Activated naive CD4-positive, alpha-beta T cell treated with anti-CD3 and anti-CD28 coated beads, Interleukin-2, amount 10 ng/mL, durations not matched to agents 7 days and 5 days (primary cell): ENCODE measurements around the gene FAM227A.
"Not testable (repeated sequence)": the region's sequence is repeated elsewhere in the genome, so short reads cannot be mapped to it uniquely, and the experiment has no call there.

ENCODE experiments used
- CTCF ChIA-PET: fragments of 350-600 bp; sonication (Branson Sonifier 250); formaldehyde crosslinking; loops from one replicate; lab custom pipeline; 2021; ENCODE audit warnings: antibody characterized with exemption; lab: Charles Lee
- DNase-seq: peaks from one replicate; pipeline ENCODE4 v3.0.0-alpha.2; 2020
- H3K27ac Mint-ChIP-seq: one replicate; pipeline ENCODE4 v1.8.0; 2021; ENCODE audit warnings: mild to moderate bottlenecking, moderate library complexity, mixed read lengths
- H3K27me3 Mint-ChIP-seq: one replicate; pipeline ENCODE4 v1.8.0; 2021; ENCODE audit warnings: mild to moderate bottlenecking, mixed read lengths
- H3K36me3 Mint-ChIP-seq: one replicate; pipeline ENCODE4 v1.8.0; 2021; ENCODE audit warnings: mixed read lengths
- H3K4me1 Mint-ChIP-seq: one replicate; pipeline ENCODE4 v1.8.0; 2021; ENCODE audit warnings: mixed read lengths
- H3K4me3 Mint-ChIP-seq: one replicate; pipeline ENCODE4 v1.8.0; 2021; ENCODE audit warnings: mild to moderate bottlenecking, moderate library complexity, mixed read lengths
- H3K9me3 Mint-ChIP-seq: one replicate; pipeline ENCODE4 v1.8.0; 2021; ENCODE audit warnings: mixed read lengths

FAM227A gene

DNA sequence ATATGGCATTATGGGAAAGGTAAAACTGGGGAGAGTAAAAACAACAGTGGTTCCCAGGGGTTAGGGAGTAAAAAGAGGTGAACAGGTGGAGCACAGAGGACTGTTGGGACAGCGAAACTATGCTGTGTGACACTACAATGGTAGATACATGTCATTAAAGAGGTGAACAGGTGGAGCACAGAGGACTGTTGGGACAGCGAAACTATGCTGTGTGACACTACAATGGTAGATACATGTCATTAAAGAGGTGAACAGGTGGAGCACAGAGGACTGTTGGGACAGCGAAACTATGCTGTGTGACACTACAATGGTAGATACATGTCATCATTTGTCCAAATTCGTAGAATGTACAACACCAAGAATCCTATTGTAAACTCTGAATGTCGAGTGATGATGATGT is 11.9 kb downstream of the FAM227A start:
- H3K9me3 Mint-ChIP-seq, H3K4me3 Mint-ChIP-seq, H3K27ac Mint-ChIP-seq, CTCF ChIA-PET, DNase-seq, H3K4me1 Mint-ChIP-seq, H3K27me3 Mint-ChIP-seq, H3K36me3 Mint-ChIP-seq: not testable (repeated sequence)

GRCh38 chr22:38641476-38642040 is 14.6 kb downstream of the FAM227A start:
- Mint-ChIP-seq H3K27me3 (no peaks in the 10 kb centered on the region), H3K36me3 (no peaks in the 10 kb centered on the region), H3K4me3 (no peak overlapping the region), H3K27ac (no peak overlapping the region), H3K9me3 (peaks cover 3% of the 10 kb centered on the region), H3K4me1 (no peaks in the 10 kb centered on the region)
- CTCF ChIA-PET, result no interaction called here
- no peak for DNase-seq

- CTCF ChIA-PET, result no interaction called here
- no peaks in the 10 kb centered on the region for H3K36me3 Mint-ChIP-seq
- no peak overlapping the region for H3K27ac Mint-ChIP-seq
- no peak for DNase-seq
- peaks cover 10% of the 10 kb centered on the region for H3K27me3 Mint-ChIP-seq
- no peaks in the 10 kb centered on the region for H3K9me3 Mint-ChIP-seq
- H3K4me1 Mint-ChIP-seq, result no peaks in the 10 kb centered on the region
- H3K4me3 Mint-ChIP-seq, result no peak overlapping the region
These were observed 17.5 kb downstream of the FAM227A start for GRCh38 chr22:38638728-38639127.

DNA sequence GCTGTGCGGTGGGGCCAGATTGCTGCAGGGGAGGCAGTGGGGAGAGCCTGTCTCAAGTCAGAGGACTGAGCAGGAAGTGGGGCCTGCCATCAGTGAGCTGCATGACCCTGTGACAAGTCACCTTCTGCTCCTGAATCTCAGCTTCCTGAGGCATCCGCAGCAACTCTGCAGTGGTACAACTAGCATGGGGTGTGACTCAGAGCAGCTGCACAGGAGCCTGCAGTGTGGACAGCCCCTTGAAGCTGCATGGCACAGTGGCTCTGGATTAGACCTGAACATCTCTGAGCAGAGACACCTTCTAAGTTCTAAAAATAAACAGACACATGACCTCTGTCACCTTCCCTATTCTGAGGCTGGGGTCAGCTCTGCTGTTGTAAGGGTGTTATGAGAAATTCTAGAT is 18.0 kb downstream of the FAM227A start:
- Mint-ChIP-seq H3K27ac (no peak overlapping the region), H3K4me1 (no peaks in the 10 kb centered on the region), H3K36me3 (no peaks in the 10 kb centered on the region), H3K27me3 (peaks cover 10% of the 10 kb centered on the region), H3K9me3 (no peaks in the 10 kb centered on the region), H3K4me3 (no peak overlapping the region)
- no peak for DNase-seq
- CTCF ChIA-PET, result no interaction called here

GRCh38 chr22:38632528-38632927 is 23.7 kb downstream of the FAM227A start:
- no peak for DNase-seq
- CTCF ChIA-PET, result no interaction called here
- H3K9me3 Mint-ChIP-seq, result no peaks in the 10 kb centered on the region

DNA sequence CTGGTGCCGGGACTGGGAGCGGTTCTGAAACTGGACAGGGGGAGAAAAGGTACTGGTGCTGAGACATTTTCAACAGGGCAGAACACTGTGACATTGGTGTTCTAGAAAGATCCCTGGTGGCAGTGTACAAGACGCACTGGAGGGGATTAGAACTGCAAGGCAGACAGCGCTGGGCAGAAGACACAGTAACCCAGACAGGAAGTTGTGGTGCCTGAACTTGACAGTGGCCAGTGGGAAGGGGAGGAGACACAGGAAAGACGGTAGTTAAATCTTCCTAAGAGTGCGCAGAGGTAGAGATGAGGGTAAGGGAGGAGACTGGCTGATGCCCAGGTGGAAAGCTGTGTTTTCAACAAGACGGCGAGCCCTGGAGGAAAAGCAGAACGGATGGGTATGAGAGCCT is 24.5 kb downstream of the FAM227A start:
- Mint-ChIP-seq H3K27ac (peak overlapping the region; percentile 6), H3K36me3 (no peaks in the 10 kb centered on the region), H3K9me3 (no peaks in the 10 kb centered on the region), H3K27me3 (peaks cover 27% of the 10 kb centered on the region), H3K4me3 (no peak overlapping the region), H3K4me1 (peaks cover 14% of the 10 kb centered on the region)
- peak; percentile 46 for DNase-seq
- CTCF ChIA-PET, result no interaction called here

More at GRCh38 chr22:38632528-38632927, 23.7 kb downstream of the FAM227A start:
- Mint-ChIP-seq H3K4me3 (no peak overlapping the region), H3K36me3 (no peaks in the 10 kb centered on the region), H3K27me3 (peaks cover 27% of the 10 kb centered on the region), H3K4me1 (peaks cover 14% of the 10 kb centered on the region), H3K27ac (no peak overlapping the region)

DNA sequence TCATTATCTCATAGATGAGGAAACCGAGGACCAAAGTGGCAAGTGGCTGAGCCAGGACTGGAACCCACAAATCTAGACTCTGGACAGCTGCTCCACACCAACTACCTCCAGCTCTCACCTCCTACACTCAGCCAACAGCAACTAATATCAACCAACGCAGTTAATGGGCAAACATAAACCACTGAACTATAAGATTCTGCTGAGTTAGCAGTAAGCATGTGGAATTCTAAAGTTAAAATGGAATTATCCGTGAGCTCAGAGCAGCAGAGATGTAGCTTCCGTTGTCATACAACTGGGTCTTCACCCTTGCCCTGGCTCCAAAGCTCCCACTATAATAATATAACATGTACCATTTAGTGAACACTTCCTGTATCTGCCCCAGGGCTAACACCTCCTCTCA is 27.1 kb downstream of the FAM227A start:
- DNase-seq, result no peak
- peaks cover 14% of the 10 kb centered on the region for H3K4me1 Mint-ChIP-seq
- no peaks in the 10 kb centered on the region for H3K9me3 Mint-ChIP-seq
- CTCF ChIA-PET, result no interaction called here
- no peak overlapping the region for H3K4me3 Mint-ChIP-seq
- no peaks in the 10 kb centered on the region for H3K36me3 Mint-ChIP-seq
- H3K27me3 Mint-ChIP-seq, result peaks cover 21% of the 10 kb centered on the region
- H3K27ac Mint-ChIP-seq, result no peak overlapping the region

- Mint-ChIP-seq H3K27ac (no peak overlapping the region), H3K36me3 (no peaks in the 10 kb centered on the region), H3K4me1 (peaks cover 14% of the 10 kb centered on the region), H3K9me3 (no peaks in the 10 kb centered on the region), H3K27me3 (peaks cover 21% of the 10 kb centered on the region), H3K4me3 (no peak overlapping the region)
- CTCF ChIA-PET, result no interaction called here
- DNase-seq, result no peak
These were observed 27.7 kb downstream of the FAM227A start for GRCh38 chr22:38628444-38628843.

DNA sequence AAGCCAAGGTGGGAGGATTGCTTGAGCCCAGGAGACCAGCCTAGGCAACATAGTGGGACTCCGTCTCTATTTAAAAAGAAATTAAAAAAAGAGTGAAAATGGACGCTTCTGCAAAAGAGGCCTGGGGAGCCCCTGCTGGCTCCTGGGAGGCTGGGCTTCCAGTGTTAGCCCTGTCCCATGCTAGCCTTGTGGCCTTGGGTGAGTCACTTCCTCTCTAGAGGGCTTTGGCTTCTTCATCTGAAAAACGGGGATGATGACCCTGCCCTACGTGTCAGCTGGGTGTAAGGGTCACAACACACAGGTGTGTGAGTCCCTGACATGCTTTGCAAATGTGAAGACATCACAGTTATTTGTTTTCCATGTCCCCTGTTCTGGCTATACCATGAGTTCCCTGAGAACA is 32.8 kb downstream of the FAM227A start:
- Mint-ChIP-seq H3K9me3 (peaks cover 5% of the 10 kb centered on the region), H3K36me3 (no peaks in the 10 kb centered on the region), H3K4me1 (no peaks in the 10 kb centered on the region), H3K27ac (no peak overlapping the region), H3K4me3 (no peak overlapping the region), H3K27me3 (peaks cover 15% of the 10 kb centered on the region)
- no peak for DNase-seq
- CTCF ChIA-PET, result interaction anchor here (1.5 kb wide), 1 partner anchor 12 kb away, joined by 3 read pairs; no protein-coding TSS in a partner anchor

DNA sequence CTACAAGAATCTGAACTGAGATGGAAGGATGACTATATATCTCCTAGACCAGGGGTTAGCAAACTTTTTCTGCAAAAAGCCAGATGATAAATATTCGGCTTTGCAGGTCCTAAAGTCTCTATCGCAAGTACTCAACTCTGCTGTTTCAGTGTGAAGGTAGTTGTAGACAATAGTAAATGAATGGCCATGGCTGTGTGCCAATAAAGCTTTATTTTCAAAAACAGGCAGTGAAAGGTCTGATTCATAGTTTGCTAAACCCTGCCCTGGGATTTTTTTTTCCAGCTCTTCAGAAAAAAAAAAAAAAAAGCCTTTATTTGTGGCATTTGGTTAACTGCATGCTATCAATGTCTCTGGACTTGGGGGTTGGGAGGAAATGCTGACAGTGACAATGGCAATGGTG is 37.5 kb downstream of the FAM227A start:
- H3K9me3 Mint-ChIP-seq, result peaks cover 10% of the 10 kb centered on the region
- CTCF ChIA-PET, result no interaction called here
- H3K36me3 Mint-ChIP-seq, result no peaks in the 10 kb centered on the region
- no peaks in the 10 kb centered on the region for H3K4me1 Mint-ChIP-seq
- H3K27ac Mint-ChIP-seq, result no peak overlapping the region
- H3K27me3 Mint-ChIP-seq, result peaks cover 23% of the 10 kb centered on the region
- no peak for DNase-seq
- H3K4me3 Mint-ChIP-seq, result no peak overlapping the region

DNA sequence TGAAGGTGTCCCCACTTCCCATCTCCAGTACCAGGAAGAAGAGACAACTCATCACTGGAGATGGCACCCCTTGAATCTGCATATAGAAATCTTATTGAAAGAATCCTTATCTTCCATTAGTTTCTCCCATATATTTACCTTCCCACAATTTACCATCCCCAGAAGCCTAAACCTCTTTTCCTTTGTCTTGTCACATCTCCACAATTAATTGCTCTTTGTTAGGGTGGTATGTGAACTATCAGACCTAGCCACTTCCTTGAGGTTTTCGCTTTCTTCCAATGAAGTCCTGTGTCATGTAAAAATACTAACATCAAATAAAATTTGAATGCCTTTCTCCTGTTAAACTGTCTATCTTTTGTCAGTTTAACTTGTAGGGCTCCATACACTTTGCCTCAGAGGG is 37.9 kb downstream of the FAM227A start:
- Mint-ChIP-seq H3K4me1 (no peaks in the 10 kb centered on the region), H3K27me3 (peaks cover 24% of the 10 kb centered on the region), H3K4me3 (no peak overlapping the region), H3K36me3 (no peaks in the 10 kb centered on the region), H3K27ac (no peak overlapping the region), H3K9me3 (peaks cover 10% of the 10 kb centered on the region)
- DNase-seq, result no peak
- CTCF ChIA-PET, result no interaction called here

GRCh38 chr22:38615064-38615405 is 41.2 kb downstream of the FAM227A start:
- H3K27ac Mint-ChIP-seq, CTCF ChIA-PET, H3K4me3 Mint-ChIP-seq, H3K4me1 Mint-ChIP-seq, H3K36me3 Mint-ChIP-seq, DNase-seq: not testable (repeated sequence)
- peaks cover 10% of the 10 kb centered on the region for H3K9me3 Mint-ChIP-seq
- H3K27me3 Mint-ChIP-seq, result peaks cover 20% of the 10 kb centered on the region

GRCh38 chr22:38614332-38615063 is 41.7 kb downstream of the FAM227A start:
- Mint-ChIP-seq H3K36me3 (no peaks in the 10 kb centered on the region), H3K9me3 (peaks cover 10% of the 10 kb centered on the region), H3K27me3 (peaks cover 17% of the 10 kb centered on the region), H3K4me3 (no peak overlapping the region), H3K4me1 (no peaks in the 10 kb centered on the region), H3K27ac (no peak overlapping the region)
- DNase-seq, result no peak
- CTCF ChIA-PET, result no interaction called here

DNA sequence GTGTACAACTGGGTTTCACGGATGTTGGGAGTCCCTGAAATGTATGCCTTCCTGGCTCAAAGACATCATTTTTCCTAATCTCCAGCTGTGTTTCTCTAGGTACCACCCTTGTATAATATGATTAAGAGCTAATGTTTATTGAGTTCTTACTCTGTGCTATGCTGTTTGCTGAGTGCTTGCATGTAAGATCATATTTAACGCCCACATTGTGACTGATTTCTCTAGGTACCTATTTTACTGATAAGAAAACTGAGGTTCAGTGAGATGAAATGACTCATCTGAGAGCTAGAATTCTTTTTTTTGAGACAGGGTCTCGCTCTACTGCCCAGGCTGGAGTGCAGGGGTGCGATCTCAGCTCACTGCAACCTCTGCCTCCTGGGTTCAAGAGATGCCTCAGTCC is 42.6 kb downstream of the FAM227A start:
- no peak for DNase-seq
- CTCF ChIA-PET, result no interaction called here
- peaks cover 7% of the 10 kb centered on the region for H3K9me3 Mint-ChIP-seq
- no peaks in the 10 kb centered on the region for H3K4me1 Mint-ChIP-seq
- peaks cover 17% of the 10 kb centered on the region for H3K27me3 Mint-ChIP-seq
- H3K27ac Mint-ChIP-seq, result no peak overlapping the region
- H3K4me3 Mint-ChIP-seq, result no peak overlapping the region
- H3K36me3 Mint-ChIP-seq, result no peaks in the 10 kb centered on the region

GRCh38 chr22:38612217-38613006 is 43.8 kb downstream of the FAM227A start:
- Mint-ChIP-seq H3K4me1 (no peaks in the 10 kb centered on the region), H3K9me3 (no peaks in the 10 kb centered on the region), H3K27ac (no peak overlapping the region), H3K36me3 (no peaks in the 10 kb centered on the region), H3K27me3 (peaks cover 17% of the 10 kb centered on the region), H3K4me3 (no peak overlapping the region)
- CTCF ChIA-PET, result interaction anchor here (1.2 kb wide), 1 partner anchor 11 kb away, joined by 3 read pairs; no protein-coding TSS in a partner anchor
- DNase-seq, result no peak
